Measurements from ENCODE around the gene ARL8A. TPM values are rescaled to one million over a fixed set of nuclear protein-coding genes. Genes with fewer than 3 reads are reported as not detected.

ARL8A gene
- total RNA-seq, 2 experiments from 2014 or later = 25.8 to 33.7 TPM

- intact Hi-C loops (cut with micrococcal nuclease) = no loop called here
- Mint-ChIP-seq H3K4me3 (no peak overlapping the region), H3K27me3 (no peaks in the 10 kb centered on the region), H3K27ac (no peak overlapping the region), H3K4me1 (ENCODE audit: low read depth) (peaks cover 14% of the 10 kb centered on the region), H3K9me3 (no peaks in the 10 kb centered on the region), H3K36me3 (ENCODE audit: low read depth) (no peaks in the 10 kb centered on the region)
- DNase-seq (no peak), ATAC-seq (no peak)
- POLR2A ChIA-PET = interaction anchor here (0.8 to 1.0 kb wide), 2 partner anchors 20 to 36 kb away, joined by 4 to 6 read pairs; partner anchors contain the start of gene ARL8A
- CTCF ChIA-PET = interaction anchor here (1.1 to 9.8 kb wide), 5 partner anchors 9 to 25 kb away, joined by 3 to 58 read pairs (median 7); partner anchors contain the start of genes LGR6 and PTPN7
- TF ChIP-seq, protein P1, sequence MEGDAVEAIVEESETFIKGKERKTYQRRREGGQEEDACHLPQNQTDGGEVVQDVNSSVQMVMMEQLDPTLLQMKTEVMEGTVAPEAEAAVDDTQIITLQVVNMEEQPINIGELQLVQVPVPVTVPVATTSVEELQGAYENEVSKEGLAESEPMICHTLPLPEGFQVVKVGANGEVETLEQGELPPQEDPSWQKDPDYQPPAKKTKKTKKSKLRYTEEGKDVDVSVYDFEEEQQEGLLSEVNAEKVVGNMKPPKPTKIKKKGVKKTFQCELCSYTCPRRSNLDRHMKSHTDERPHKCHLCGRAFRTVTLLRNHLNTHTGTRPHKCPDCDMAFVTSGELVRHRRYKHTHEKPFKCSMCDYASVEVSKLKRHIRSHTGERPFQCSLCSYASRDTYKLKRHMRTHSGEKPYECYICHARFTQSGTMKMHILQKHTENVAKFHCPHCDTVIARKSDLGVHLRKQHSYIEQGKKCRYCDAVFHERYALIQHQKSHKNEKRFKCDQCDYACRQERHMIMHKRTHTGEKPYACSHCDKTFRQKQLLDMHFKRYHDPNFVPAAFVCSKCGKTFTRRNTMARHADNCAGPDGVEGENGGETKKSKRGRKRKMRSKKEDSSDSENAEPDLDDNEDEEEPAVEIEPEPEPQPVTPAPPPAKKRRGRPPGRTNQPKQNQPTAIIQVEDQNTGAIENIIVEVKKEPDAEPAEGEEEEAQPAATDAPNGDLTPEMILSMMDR (IDR thresholded peaks at IDR 0.05) = no peak
Measured at GRCh38 chr1:202179828-202180750, 35.6 kb upstream of the ARL8A start.

GRCh38 chr1:202176949-202177927 lies 32.7 kb upstream of the ARL8A start:
- Mint-ChIP-seq H3K27me3 (no peaks in the 10 kb centered on the region), H3K36me3 (ENCODE audit: low read depth) (no peaks in the 10 kb centered on the region), H3K27ac (no peak overlapping the region), H3K4me3 (no peak overlapping the region), H3K9me3 (no peaks in the 10 kb centered on the region), H3K4me1 (ENCODE audit: low read depth) (no peaks in the 10 kb centered on the region)
- CTCF ChIA-PET = interaction anchor here (0.8 to 9.8 kb wide), 3 partner anchors 12 to 22 kb away, joined by 4 to 58 read pairs (median 26); partner anchors contain the start of gene LGR6
- DNase-seq (no peak), ATAC-seq (no peak)
- POLR2A ChIA-PET = interaction anchor here (0.8 to 3.8 kb wide), 3 partner anchors 17 to 45 kb away, joined by 3 to 16 read pairs (median 5); partner anchors contain the start of gene PTPN7
- intact Hi-C loops (cut with micrococcal nuclease) = no loop called here
- TF ChIP-seq, protein P1 (IDR thresholded peaks at IDR 0.05) = no peak

- H3K36me3 Mint-ChIP-seq (ENCODE audit: low read depth) = no peaks in the 10 kb centered on the region
- DNase-seq = no peak
- no peak overlapping the region for H3K4me3 Mint-ChIP-seq
- CTCF ChIA-PET = interaction anchor here (1.0 to 4.7 kb wide), 7 partner anchors 9 to 19 kb away, joined by 3 to 26 read pairs (median 8); partner anchors contain the start of gene PTPN7
- POLR2A ChIA-PET = interaction anchor here (0.7 to 3.8 kb wide), 5 partner anchors 14 to 27 kb away, joined by 3 to 16 read pairs (median 3); partner anchors contain the start of gene PTPN7
- peaks cover 3% of the 10 kb centered on the region for H3K4me1 Mint-ChIP-seq (ENCODE audit: low read depth)
- TF ChIP-seq, protein P1 (IDR thresholded peaks at IDR 0.05) = no peak
- H3K9me3 Mint-ChIP-seq = no peaks in the 10 kb centered on the region
- intact Hi-C loops (cut with micrococcal nuclease) = no loop called here
- no peaks in the 10 kb centered on the region for H3K27me3 Mint-ChIP-seq
- no peak overlapping the region for H3K27ac Mint-ChIP-seq
- ATAC-seq = no peak
Measured at GRCh38 chr1:202173993-202174392, 29.5 kb upstream of the ARL8A start.

GRCh38 chr1:202172015-202172355 lies 27.4 kb upstream of the ARL8A start:
- Mint-ChIP-seq H3K4me3 (no peak overlapping the region), H3K4me1 (ENCODE audit: low read depth) (peaks cover 6% of the 10 kb centered on the region), H3K36me3 (ENCODE audit: low read depth) (no peaks in the 10 kb centered on the region), H3K9me3 (no peaks in the 10 kb centered on the region), H3K27ac (no peak overlapping the region), H3K27me3 (no peaks in the 10 kb centered on the region)
- DNase-seq = peak; percentile 36
- TF ChIP-seq, protein P1 (IDR thresholded peaks at IDR 0.05) = no peak
- intact Hi-C loops (cut with micrococcal nuclease) = no loop called here
- CTCF ChIA-PET = no interaction called here
- peak; percentile 71 for ATAC-seq
- POLR2A ChIA-PET = interaction anchor here (1.3 kb wide), 1 partner anchor 10 kb away, joined by 5 read pairs; no protein-coding TSS in a partner anchor

Data from activated CD8-positive, alpha-beta T cell treated with anti-CD3 and anti-CD28 coated beads for 36 hours (primary cell).